ENCODE measurements around the gene ZNRF2. TPM values are rescaled to one million over a fixed set of nuclear protein-coding genes. Genes with fewer than 3 reads are reported as not detected.
"Not testable (repeated sequence)": the region's sequence is repeated elsewhere in the genome, so short reads cannot be mapped to it uniquely, and the experiment has no call there.

ZNRF2 gene
- total RNA-seq, 4 donors from 2014 or later: 27.2 to 43.6 (median 36.5) TPM

GRCh38 chr7:30379741-30380140 lies 95.3 kb downstream of the ZNRF2 start:
- Histone ChIP-seq H3K4me3 (no peak overlapping the region), H3K4me1 (no peaks in the 10 kb centered on the region), H3K27me3 (no peaks in the 10 kb centered on the region), H3K9me3 (peaks cover 0 to 3% (median 0%) of the 10 kb centered on the region in 4 donors), H3K27ac (no peak overlapping the region), H3K36me3 (no peaks in the 10 kb centered on the region)
- TF ChIP-seq POLR2A (IDR thresholded peaks at IDR 0.05) (no peak), CTCF (IDR thresholded peaks at IDR 0.05) (no peak)
- no peak for DNase-seq

GRCh38 chr7:30380294-30380693 lies 95.9 kb downstream of the ZNRF2 start:
- TF ChIP-seq POLR2A (IDR thresholded peaks at IDR 0.05) (no peak), CTCF (IDR thresholded peaks at IDR 0.05) (no peak)
- Histone ChIP-seq H3K4me1 (no peaks in the 10 kb centered on the region), H3K27me3 (no peaks in the 10 kb centered on the region), H3K27ac (no peak overlapping the region), H3K9me3 (peaks cover 0 to 3% (median 0%) of the 10 kb centered on the region in 4 donors), H3K36me3 (no peaks in the 10 kb centered on the region), H3K4me3 (no peak overlapping the region)
- no peak for DNase-seq

DNA sequence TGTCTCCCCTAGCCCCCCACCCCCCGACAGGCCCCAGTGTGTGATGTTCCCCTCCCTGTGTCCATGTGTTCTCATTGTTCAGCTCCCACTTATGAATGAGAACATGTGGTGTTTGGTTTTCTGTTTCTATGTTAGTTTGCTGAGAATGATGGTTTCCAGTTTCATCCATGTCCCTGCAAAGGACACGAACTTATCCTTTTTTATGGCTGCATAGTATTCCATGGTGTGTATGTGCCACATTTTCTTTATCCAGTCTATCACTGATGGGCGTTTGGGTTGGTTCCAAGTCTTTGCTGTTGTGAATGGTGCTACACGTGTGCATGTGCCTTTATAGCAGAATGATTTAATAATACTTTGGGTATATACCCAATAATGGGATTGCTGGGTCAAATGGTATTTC lies 96.4 kb downstream of the ZNRF2 start:
- not testable (repeated sequence) for H3K4me1 ChIP-seq, H3K9me3 ChIP-seq, H3K27ac ChIP-seq, H3K27me3 ChIP-seq, H3K36me3 ChIP-seq, DNase-seq, H3K4me3 ChIP-seq

GRCh38 chr7:30382607-30383006 lies 98.2 kb downstream of the ZNRF2 start:
- DNase-seq: no peak
- TF ChIP-seq CTCF (IDR thresholded peaks at IDR 0.05) (no peak), POLR2A (IDR thresholded peaks at IDR 0.05) (no peak)

GRCh38 chr7:30389791-30390190 lies 105.4 kb downstream of the ZNRF2 start:
- no peak for DNase-seq
- Histone ChIP-seq H3K27ac (no peak overlapping the region), H3K4me3 (no peak overlapping the region), H3K4me1 (no peaks in the 10 kb centered on the region), H3K36me3 (no peaks in the 10 kb centered on the region), H3K9me3 (no peaks in the 10 kb centered on the region), H3K27me3 (no peaks in the 10 kb centered on the region)
- TF ChIP-seq CTCF (IDR thresholded peaks at IDR 0.05) (no peak), POLR2A (IDR thresholded peaks at IDR 0.05) (no peak)

More at GRCh38 chr7:30382607-30383006, 98.2 kb downstream of the ZNRF2 start:
- Histone ChIP-seq H3K4me1 (no peaks in the 10 kb centered on the region), H3K36me3 (no peaks in the 10 kb centered on the region), H3K4me3 (no peak overlapping the region), H3K27ac (no peak overlapping the region), H3K9me3 (peaks cover 0 to 3% (median 0%) of the 10 kb centered on the region in 4 donors), H3K27me3 (no peaks in the 10 kb centered on the region)

DNA sequence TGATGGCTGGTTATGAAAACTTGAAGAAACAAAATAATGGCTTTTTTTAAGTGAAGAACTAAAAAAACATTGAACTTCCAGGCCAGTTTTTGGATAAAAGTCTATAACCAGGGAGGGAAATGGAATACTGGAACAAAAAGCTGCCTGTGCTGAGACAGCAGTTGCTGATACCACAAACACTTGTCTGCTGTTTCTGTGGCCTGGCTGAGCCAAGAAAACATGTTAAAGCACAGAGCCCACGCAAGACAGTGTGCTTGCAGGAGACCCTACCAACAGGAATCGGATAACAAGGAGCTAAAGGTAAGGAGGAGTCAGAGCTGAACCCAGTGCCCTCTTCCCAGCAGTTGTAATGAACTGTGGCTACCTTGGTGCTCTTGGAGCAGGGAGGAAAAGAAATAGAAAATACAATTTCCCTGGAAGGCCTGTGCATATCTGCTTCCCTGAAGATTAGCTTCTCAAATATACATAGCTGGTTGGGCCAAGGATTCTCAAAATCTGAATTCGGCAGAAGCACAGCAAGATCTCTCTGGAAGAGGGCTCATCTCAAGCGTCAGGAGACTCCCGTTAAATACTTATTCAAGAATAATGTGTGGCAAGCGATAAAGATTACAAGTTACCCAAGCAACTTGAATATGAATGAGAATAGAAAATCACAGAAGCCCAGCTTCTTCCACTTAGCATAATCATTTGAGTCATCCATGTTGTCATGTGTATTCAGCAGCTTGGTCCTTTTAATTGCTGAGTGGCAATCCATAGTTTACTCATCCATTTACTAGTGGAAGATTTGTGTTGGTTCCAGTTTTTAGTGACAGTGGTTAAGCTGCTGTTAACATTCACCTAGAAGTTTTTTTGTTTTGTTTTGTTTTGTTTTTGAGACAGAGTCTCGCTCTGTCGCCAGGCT lies 106.6 kb downstream of the ZNRF2 start:
- H3K36me3 ChIP-seq: no peaks in the 10 kb centered on the region
- DNase-seq: no peak
- no peaks in the 10 kb centered on the region for H3K27me3 ChIP-seq
- no peaks in the 10 kb centered on the region for H3K4me1 ChIP-seq
- no peaks in the 10 kb centered on the region for H3K9me3 ChIP-seq
- TF ChIP-seq POLR2A (IDR thresholded peaks at IDR 0.05): no peak
- TF ChIP-seq CTCF (IDR thresholded peaks at IDR 0.05): no peak
- no peak overlapping the region for H3K27ac ChIP-seq
- H3K4me3 ChIP-seq: no peak overlapping the region
